ENCODE results near the gene GAK. TPM values are rescaled to one million over a fixed set of nuclear protein-coding genes. Genes with fewer than 3 reads are reported as not detected.

Gene GAK
- total RNA-seq, 1 donor from 2014 or later: 27.6 TPM

DNA sequence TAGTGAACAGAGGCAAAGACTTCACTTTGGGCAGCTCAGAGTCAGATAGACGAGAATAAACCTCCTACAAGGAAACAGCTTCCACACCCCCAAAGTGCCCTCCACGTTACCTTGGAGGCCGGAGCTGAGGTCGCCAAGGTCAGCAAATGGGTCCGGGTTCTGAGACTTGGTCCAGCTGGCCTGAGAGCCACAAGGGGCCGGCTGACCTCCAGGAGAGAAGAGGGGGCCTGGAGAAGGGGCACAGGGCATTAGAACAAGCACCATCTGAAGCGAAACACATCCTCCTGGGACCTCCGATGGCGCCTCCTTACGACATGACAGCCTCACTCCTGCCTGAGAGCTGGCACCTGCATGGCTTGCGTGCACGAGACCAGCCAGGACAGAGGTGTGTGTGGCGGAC, 72.6 kb downstream of the GAK start:
- Mint-ChIP-seq H3K27me3 (ENCODE audit: insufficient read depth, low read depth) (peaks cover 2% of the 10 kb centered on the region), H3K27ac (peak overlapping the region; percentile 79), H3K4me3 (no peak overlapping the region), H3K9me3 (no peaks in the 10 kb centered on the region), H3K4me1 (no peaks in the 10 kb centered on the region), H3K36me3 (peaks cover 44% of the 10 kb centered on the region)
- Histone ChIP-seq H3K4me1 (no peaks in the 10 kb centered on the region), H2AFZ (replicated peaks) (no peak overlapping the region), H3K79me2 (ENCODE audit: low read depth) (no peaks in the 10 kb centered on the region), H3K27me3 (no peaks in the 10 kb centered on the region), H3F3A (ENCODE audit: low read depth) (no peaks in the 10 kb centered on the region), H4K20me1 (ENCODE audit: low read depth) (no peaks in the 10 kb centered on the region), H3K4me3 (no peak overlapping the region), H3K9me3 (ENCODE audit: low read depth) (no peaks in the 10 kb centered on the region), H3K4me2 (no peak overlapping the region), H3K36me3 (no peaks in the 10 kb centered on the region), H3K9ac (no peak overlapping the region), H3K27ac (no peak overlapping the region)
- TF ChIP-seq, protein P1, sequence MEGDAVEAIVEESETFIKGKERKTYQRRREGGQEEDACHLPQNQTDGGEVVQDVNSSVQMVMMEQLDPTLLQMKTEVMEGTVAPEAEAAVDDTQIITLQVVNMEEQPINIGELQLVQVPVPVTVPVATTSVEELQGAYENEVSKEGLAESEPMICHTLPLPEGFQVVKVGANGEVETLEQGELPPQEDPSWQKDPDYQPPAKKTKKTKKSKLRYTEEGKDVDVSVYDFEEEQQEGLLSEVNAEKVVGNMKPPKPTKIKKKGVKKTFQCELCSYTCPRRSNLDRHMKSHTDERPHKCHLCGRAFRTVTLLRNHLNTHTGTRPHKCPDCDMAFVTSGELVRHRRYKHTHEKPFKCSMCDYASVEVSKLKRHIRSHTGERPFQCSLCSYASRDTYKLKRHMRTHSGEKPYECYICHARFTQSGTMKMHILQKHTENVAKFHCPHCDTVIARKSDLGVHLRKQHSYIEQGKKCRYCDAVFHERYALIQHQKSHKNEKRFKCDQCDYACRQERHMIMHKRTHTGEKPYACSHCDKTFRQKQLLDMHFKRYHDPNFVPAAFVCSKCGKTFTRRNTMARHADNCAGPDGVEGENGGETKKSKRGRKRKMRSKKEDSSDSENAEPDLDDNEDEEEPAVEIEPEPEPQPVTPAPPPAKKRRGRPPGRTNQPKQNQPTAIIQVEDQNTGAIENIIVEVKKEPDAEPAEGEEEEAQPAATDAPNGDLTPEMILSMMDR (IDR thresholded peaks at IDR 0.05): no peak
- TF ChIP-seq EZH2phosphoT487 (IDR thresholded peaks at IDR 0.05) (no peak), EZH2 (IDR thresholded peaks at IDR 0.05) (no peak)
- no peak for DNase-seq (ENCODE audit: low spot score)

DNA sequence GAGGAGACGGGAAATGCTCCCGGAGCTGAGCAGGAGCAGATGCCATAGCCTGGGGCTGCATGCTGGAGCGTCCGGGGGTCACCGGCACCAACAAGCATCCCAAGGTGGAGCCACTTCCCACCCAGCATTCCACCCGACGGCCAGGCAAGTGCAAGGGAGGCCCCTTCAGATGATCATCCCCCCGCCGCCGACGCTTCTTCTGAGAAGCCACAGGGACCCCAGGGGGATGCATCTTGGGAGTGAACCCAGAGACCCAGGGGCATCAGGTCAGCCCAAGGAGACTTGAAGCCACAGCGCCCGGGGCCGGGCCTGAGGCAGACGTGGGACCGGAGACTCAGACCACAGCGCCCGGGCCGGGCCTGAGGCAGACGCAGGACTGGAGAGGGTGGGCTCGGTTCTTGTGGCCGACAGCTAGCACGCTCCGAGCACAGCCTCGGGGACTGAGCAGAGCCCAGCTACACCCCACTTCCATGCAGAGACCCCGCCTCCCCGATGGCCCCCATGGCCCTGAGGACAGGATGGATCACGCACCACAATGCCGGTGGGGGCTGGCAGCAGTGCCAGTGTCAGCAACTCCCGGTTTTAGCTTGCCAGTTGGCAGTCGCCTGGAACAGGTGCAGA, 73.2 kb downstream of the GAK start:
- no peaks in the 10 kb centered on the region for H3K27me3 ChIP-seq
- H3K27ac Mint-ChIP-seq: no peak overlapping the region
- no peak overlapping the region for H2AFZ ChIP-seq (replicated peaks)
- no peak overlapping the region for H3K27ac ChIP-seq
- H3K79me2 ChIP-seq (ENCODE audit: low read depth): no peaks in the 10 kb centered on the region
- H3K9ac ChIP-seq: no peak overlapping the region
- H3K4me2 ChIP-seq: no peak overlapping the region
- H3K27me3 Mint-ChIP-seq (ENCODE audit: insufficient read depth, low read depth): peaks cover 2% of the 10 kb centered on the region
- H3K4me3 ChIP-seq: no peak overlapping the region
- TF ChIP-seq EZH2phosphoT487 (IDR thresholded peaks at IDR 0.05) (no peak), EZH2 (IDR thresholded peaks at IDR 0.05) (no peak)
- TF ChIP-seq, protein P1 (IDR thresholded peaks at IDR 0.05): no peak
- peaks cover 45% of the 10 kb centered on the region for H3K36me3 Mint-ChIP-seq
- no peaks in the 10 kb centered on the region for H3K9me3 ChIP-seq (ENCODE audit: low read depth)
- H3K4me1 ChIP-seq: no peaks in the 10 kb centered on the region
- H3K9me3 Mint-ChIP-seq: no peaks in the 10 kb centered on the region
- no peaks in the 10 kb centered on the region for H3F3A ChIP-seq (ENCODE audit: low read depth)
- H3K4me1 Mint-ChIP-seq: no peaks in the 10 kb centered on the region
- no peaks in the 10 kb centered on the region for H4K20me1 ChIP-seq (ENCODE audit: low read depth)
- no peaks in the 10 kb centered on the region for H3K36me3 ChIP-seq
- no peak for DNase-seq (ENCODE audit: low spot score)
- H3K4me3 Mint-ChIP-seq: no peak overlapping the region

DNA sequence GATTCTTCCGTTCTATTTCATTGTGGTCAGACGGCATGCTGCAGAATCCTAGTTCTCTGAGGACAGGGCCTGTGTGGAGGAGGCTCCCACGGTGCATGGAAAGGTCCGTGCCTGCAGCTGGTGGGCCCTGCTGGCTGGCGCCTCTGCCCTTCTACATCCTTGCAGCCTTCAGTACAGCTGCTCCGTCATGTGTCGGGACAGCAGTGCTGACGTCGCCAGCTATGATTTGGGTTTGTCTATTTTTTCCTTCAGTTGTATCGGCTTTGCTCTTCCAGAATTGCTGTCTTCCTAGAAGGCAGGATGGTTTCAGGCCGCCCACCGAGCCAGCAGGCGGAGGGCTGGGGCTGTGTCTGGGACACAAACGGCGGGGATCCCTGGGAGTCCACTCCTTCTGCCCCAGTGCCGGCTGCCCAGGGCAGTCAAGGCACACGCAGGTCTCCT, 74.1 kb downstream of the GAK start:
- Mint-ChIP-seq H3K27me3 (ENCODE audit: insufficient read depth, low read depth) (peaks cover 2% of the 10 kb centered on the region), H3K27ac (no peak overlapping the region), H3K4me1 (no peaks in the 10 kb centered on the region), H3K4me3 (no peak overlapping the region), H3K9me3 (no peaks in the 10 kb centered on the region), H3K36me3 (peaks cover 41% of the 10 kb centered on the region)
- Histone ChIP-seq H3F3A (ENCODE audit: low read depth) (no peaks in the 10 kb centered on the region), H4K20me1 (ENCODE audit: low read depth) (no peaks in the 10 kb centered on the region), H3K36me3 (no peaks in the 10 kb centered on the region), H3K4me3 (no peak overlapping the region), H3K79me2 (ENCODE audit: low read depth) (no peaks in the 10 kb centered on the region), H3K9me3 (ENCODE audit: low read depth) (no peaks in the 10 kb centered on the region), H3K9ac (no peak overlapping the region), H3K27me3 (no peaks in the 10 kb centered on the region), H3K27ac (no peak overlapping the region), H3K4me2 (no peak overlapping the region), H2AFZ (replicated peaks) (no peak overlapping the region), H3K4me1 (no peaks in the 10 kb centered on the region)
- no peak for DNase-seq (ENCODE audit: low spot score)
- TF ChIP-seq EZH2phosphoT487 (IDR thresholded peaks at IDR 0.05) (no peak), EZH2 (IDR thresholded peaks at IDR 0.05) (no peak)
- TF ChIP-seq, protein P1 (IDR thresholded peaks at IDR 0.05): no peak
